DMS153 treated with DMSO at 0.1 percent for 48 hours (cell line): ENCODE data around the gene RHEX.
"Not testable (repeated sequence)": the region's sequence is repeated elsewhere in the genome, so short reads cannot be mapped to it uniquely, and the experiment has no call there.

Experiments
- DNase-seq: peaks from one replicate; lab custom pipeline; 2025; ENCODE audit not compliant: unreplicated experiment; lab: John Stamatoyannopoulos, UW

The RHEX gene

GRCh38 chr1:206052919-206053610, at the start of gene RHEX:
RHEX (plus strand) TSS chr1:206053173; CDS start chr1:206097829, 44,656 bp downstream.
- not testable (repeated sequence) for DNase-seq

GRCh38 chr1:206003854-206004800, 48.8 kb upstream of the RHEX start:
- no peak for DNase-seq

- no peak for DNase-seq
Observed at GRCh38 chr1:206004826-206005225, 48.1 kb upstream of the RHEX start.

GRCh38 chr1:206005234-206005633, 47.7 kb upstream of the RHEX start:
- no peak for DNase-seq

- DNase-seq, result no peak
Observed at GRCh38 chr1:206005778-206006180, 47.2 kb upstream of the RHEX start.

GRCh38 chr1:206006946-206007345, 46.0 kb upstream of the RHEX start:
- DNase-seq, result no peak

- DNase-seq, result no peak
Observed at GRCh38 chr1:206010060-206010459, 42.9 kb upstream of the RHEX start.

- no peak for DNase-seq
Observed at GRCh38 chr1:206011057-206011456, 41.9 kb upstream of the RHEX start.

GRCh38 chr1:206012086-206012859, 40.7 kb upstream of the RHEX start:
- DNase-seq, result no peak

- no peak for DNase-seq
Observed at GRCh38 chr1:206013026-206013795, 39.8 kb upstream of the RHEX start.

- DNase-seq, result no peak
Observed at GRCh38 chr1:206014601-206015000, 38.4 kb upstream of the RHEX start.

GRCh38 chr1:206015071-206015470, 37.9 kb upstream of the RHEX start:
- no peak for DNase-seq

GRCh38 chr1:206020393-206021007, 32.5 kb upstream of the RHEX start:
- no peak for DNase-seq

GRCh38 chr1:206021008-206021625, 31.9 kb upstream of the RHEX start:
- DNase-seq, result no peak

- DNase-seq, result no peak
Observed at GRCh38 chr1:206021626-206022365, 31.2 kb upstream of the RHEX start.

- DNase-seq, result no peak
Observed at GRCh38 chr1:206022766-206023165, 30.2 kb upstream of the RHEX start.

GRCh38 chr1:206023695-206024094, 29.3 kb upstream of the RHEX start, which contains the start of gene CTSE:
CTSE (minus strand) TSS chr1:206023895; CDS start chr1:206023791, 104 bp downstream.
- DNase-seq, result no peak

- DNase-seq, result no peak
Observed at GRCh38 chr1:206025283-206025820, 27.6 kb upstream of the RHEX start.

GRCh38 chr1:206029484-206029883, 23.5 kb upstream of the RHEX start:
- DNase-seq, result no peak
